K562 (cell line): ENCODE data around the gene SH3PXD2B. TPM values are rescaled to one million over a fixed set of nuclear protein-coding genes. Genes with fewer than 3 reads are reported as not detected.

Experiments
- ATAC-seq: fragments of 200-7000 bp; cut with Tn5 transposase; 3 replicates; pipeline ENCODE4 v1.9.1; 2020; ENCODE audit warnings: moderate library complexity
- BruUV-seq: library from RNA; stranded (reverse); fragments of 400-500 nt; replicated peaks from 2 replicates; lab custom pipeline; 2021; lab: Mats Ljungman, UMichigan
- CTCF ChIA-PET: fragments of 300-600 bp; formaldehyde crosslinking; extraction: SDS; loops from one replicate; lab custom pipeline; 2021; ENCODE audit warnings: low intra/inter-chr PET ratio; lab: Yijun Ruan, JAX
- POLR2A ChIA-PET: fragments of 300-600, 350-650 bp; sonication (Branson Sonifier 250); formaldehyde crosslinking; extraction: SDS; loops from one replicate; lab custom pipeline; 2021; ENCODE audit warnings: antibody characterized with exemption, inconsistent platforms; lab: Yijun Ruan, JAX
- DNase-seq, 4 experiments: peaks; one replicate each; pipeline versions ENCODE4 v3.0.0 to v3.0.0-alpha.2; 2011 to 2018; ENCODE audit warnings: low spot score in 3 of 4, mixed read lengths in 3 of 4; ENCODE audit errors: extremely low read depth in 1 of 4
- FAIRE-seq: peaks from 2 replicates; lab custom pipeline; 2011; peaks lifted over from hg19 to GRCh38; lab: Jason Lieb, UNC
- H2AFZ ChIP-seq: 2 replicates; pipeline ENCODE4 v1.6.0; 2011; ENCODE audit warnings: low read depth, low read length, control low read depth, inconsistent platforms
- H3K27ac ChIP-seq: fragments of 200-600 bp; 3 replicates; pipeline ENCODE4 v1.8.0; 2011; ENCODE audit warnings: low read depth, mild to moderate bottlenecking, control low read depth, inconsistent platforms, low read length, moderate library complexity, mixed read lengths; ENCODE audit errors: extremely low read depth
- H3K27me3 ChIP-seq, 2 experiments: fragments of 300-600 bp in 1 of 2; 2 replicates in 1 of 2; 3 replicates in 1 of 2; pipeline versions ENCODE4 v1.6.0 to v1.8.0; 2011; ENCODE audit warnings: inconsistent platforms in 2 of 2, low read length in 2 of 2, mild to moderate bottlenecking in 1 of 2, mixed read lengths in 1 of 2, moderate library complexity in 1 of 2; ENCODE audit not compliant: control insufficient read depth in 2 of 2, insufficient read depth in 2 of 2
- H3K36me3 ChIP-seq: fragments of 300-600 bp; 3 replicates; pipeline ENCODE4 v1.8.0; 2011; ENCODE audit warnings: mild to moderate bottlenecking, low read length, inconsistent platforms; ENCODE audit not compliant: control insufficient read depth, insufficient read depth
- H3K4me1 ChIP-seq, 2 experiments: fragments of 200-600 bp in 1 of 2; replicated peaks in 1 of 2; 2 replicates in 1 of 2; 3 replicates in 1 of 2; pipeline versions ENCODE4 v1.5.1 to v1.8.0; 2011; ENCODE audit warnings: inconsistent platforms in 2 of 2, low read length in 2 of 2, mild to moderate bottlenecking in 1 of 2, mixed read lengths in 1 of 2, moderate library complexity in 1 of 2; ENCODE audit not compliant: control insufficient read depth in 2 of 2, insufficient read depth in 2 of 2
- H3K4me2 ChIP-seq: 2 replicates; pipeline ENCODE4 v1.6.1; 2011; ENCODE audit warnings: low read length, control low read depth, inconsistent platforms, mixed read lengths; ENCODE audit not compliant: insufficient read depth
- H3K4me3 ChIP-seq: fragments of 200-600 bp; sonication (generic), shearing (Covaris generic); 2 replicates; pipeline ENCODE4 v1.5.1; 2016; ENCODE audit warnings: control low read depth, inconsistent platforms
- H3K79me2 ChIP-seq: fragments of 200-600 bp; 3 replicates; pipeline ENCODE4 v1.8.0; 2011; ENCODE audit warnings: low read length, inconsistent platforms; ENCODE audit not compliant: control insufficient read depth, insufficient read depth
- H3K9ac ChIP-seq, 2 experiments: 2 replicates each; pipeline versions ENCODE4 v1.6.0 to v1.6.1; 2011; ENCODE audit warnings: low read depth in 2 of 2, low read length in 2 of 2, control low read depth in 1 of 2, inconsistent platforms in 1 of 2, mild to moderate bottlenecking in 1 of 2, mixed read lengths in 1 of 2; ENCODE audit not compliant: insufficient read depth in 1 of 2
- H3K9me1 ChIP-seq: one replicate; pipeline ENCODE4 v1.6.0; 2011; ENCODE audit warnings: inconsistent platforms, mild to moderate bottlenecking, low read length, moderate library complexity; ENCODE audit not compliant: control insufficient read depth, insufficient read depth
- H3K9me3 ChIP-seq: replicated peaks from 2 replicates; pipeline ENCODE4 v1.5.1; 2011; ENCODE audit warnings: low read depth, low read length, inconsistent platforms; ENCODE audit not compliant: control insufficient read depth, insufficient read depth
- H4K20me1 ChIP-seq: replicated peaks from 2 replicates; pipeline ENCODE4 v1.6.1; 2011; ENCODE audit warnings: low read length, inconsistent platforms, mixed read lengths; ENCODE audit not compliant: control insufficient read depth, insufficient read depth
- DACH1 ChIP-seq: fragments of 450-650 bp; IDR thresholded peaks from 2 replicates; pipeline ENCODE4 v1.6.1; 2018; ENCODE audit not compliant: partially characterized antibody
- FOXM1 ChIP-seq, 2 experiments: fragments of 450-650 bp in 1 of 2; sonication (generic) in 1 of 2; formaldehyde crosslinking in 1 of 2; IDR thresholded peaks; 2 replicates each; pipeline versions ENCODE4 v1.6.1 to v1.9.0; 2017 to 2022; ENCODE audit warnings: low read depth in 2 of 2, mild to moderate bottlenecking in 2 of 2, missing genetic modification reagents in 1 of 2, moderate library complexity in 1 of 2
- GABPB1 ChIP-seq: sonication (generic); formaldehyde crosslinking; IDR thresholded peaks from 2 replicates; pipeline ENCODE4 v1.8.0; 2022; ENCODE audit warnings: mild to moderate bottlenecking, missing genetic modification reagents
- HBP1 ChIP-seq: fragments of 450-650 bp; formaldehyde crosslinking; IDR thresholded peaks from 2 replicates; pipeline ENCODE4 v1.4.0; 2022; ENCODE audit warnings: missing genetic modification characterization
- HEY1 ChIP-seq: fragments of 250-450 bp; sonication (Bioruptor Pico); IDR thresholded peaks from 2 replicates; pipeline ENCODE4 v1.5.0; 2020; ENCODE audit warnings: mild to moderate bottlenecking, moderate library complexity, borderline replicate concordance
- HMGXB4 ChIP-seq: sonication (generic); formaldehyde crosslinking; IDR thresholded peaks from 2 replicates; pipeline ENCODE4 v1.8.1; 2023; ENCODE audit warnings: mild to moderate bottlenecking, missing genetic modification reagents
- HNRNPK ChIP-seq: fragments of 200-400 bp; formaldehyde crosslinking; IDR thresholded peaks from one replicate; pipeline ENCODE4 v1.6.1; 2018; ENCODE audit warnings: mild to moderate bottlenecking, low read depth, low read length; ENCODE audit not compliant: poor library complexity, severe bottlenecking
- MECOM ChIP-seq: fragments of 250-450 bp; sonication (Bioruptor Pico); IDR thresholded peaks from 2 replicates; pipeline ENCODE4 v1.8.0; 2022; ENCODE audit warnings: inconsistent platforms
- MXD1 ChIP-seq: fragments of 250-450 bp; sonication (Bioruptor Pico); IDR thresholded peaks from 2 replicates; pipeline ENCODE4 v1.8.0; 2021; ENCODE audit warnings: borderline replicate concordance, mild to moderate bottlenecking, moderate library complexity; ENCODE audit not compliant: poor library complexity, severe bottlenecking
- PCBP1 ChIP-seq: fragments of 200-400 bp; formaldehyde crosslinking; IDR thresholded peaks from 2 replicates; pipeline ENCODE4 v1.6.1; 2018; ENCODE audit warnings: mild to moderate bottlenecking, low read depth, low read length; ENCODE audit not compliant: poor library complexity, severe bottlenecking
- RNF2 ChIP-seq: sonication (generic); IDR thresholded peaks from 2 replicates; pipeline ENCODE4 v1.6.1; 2016
- RUNX1 ChIP-seq: sonication (generic); IDR thresholded peaks from 2 replicates; pipeline ENCODE4 v1.6.1; 2016; ENCODE audit warnings: antibody characterized with exemption, low read depth
- YBX1 ChIP-seq: fragments of 450-650 bp; IDR thresholded peaks from 2 replicates; pipeline ENCODE4 v1.7.1; 2016; ENCODE audit warnings: mild to moderate bottlenecking
- ZBTB9 ChIP-seq: fragments of 450-650 bp; formaldehyde crosslinking; IDR thresholded peaks from 2 replicates; pipeline ENCODE4 v1.4.0; 2020; ENCODE audit warnings: mild to moderate bottlenecking, moderate library complexity
- ZNF23 ChIP-seq: fragments of 250-450 bp; sonication (Bioruptor Pico); IDR thresholded peaks from 2 replicates; pipeline ENCODE4 v1.4.0; 2020; ENCODE audit warnings: mild to moderate bottlenecking
- ZNF589 ChIP-seq: fragments of 200-800 bp; sonication (Bioruptor generic); IDR thresholded peaks from 2 replicates; pipeline ENCODE4 v1.6.1; 2016; ENCODE audit warnings: low read depth, missing genetic modification characterization, missing compliant biosample characterization
- ZNF695 ChIP-seq: fragments of 450-650 bp; formaldehyde crosslinking; IDR thresholded peaks from 2 replicates; pipeline ENCODE4 v1.4.0; 2020; ENCODE audit warnings: mild to moderate bottlenecking, moderate library complexity
- WGBS: fragments of 100-300 bp; shearing (Covaris generic); methylation state at CpG from one replicate; pipeline ENCODE4 v1.1.6; 2016; ENCODE audit warnings: low coverage, mixed read lengths; ENCODE audit not compliant: insufficient coverage; ENCODE audit errors: missing lambda C conversion rate; 5-methylcytosine and 5-hydroxymethylcytosine counted together
- in situ Hi-C: fragments of 300-500 bp; cut with MboI; formaldehyde crosslinking; loops from 4 replicates; pipeline ENCODE4 v1.15.0; 2018; ENCODE audit warnings: inconsistent platforms, mixed read lengths
- intact Hi-C: fragments of 100-400 bp; cut with micrococcal nuclease; formaldehyde crosslinking; loops from 2 replicates; pipeline ENCODE4 v1.14.2; 2022
- polyA plus RNA-seq, 8 experiments: library from polyadenylated mRNA; depleted of rRNA in 4 of 8; stranded (reverse) in 5 of 8; unstranded in 3 of 8; fragments of >200 nt; fragmentation: Nextera tagmentation in 2 of 8; fragmentation: Illumina TruSeq in 1 of 8; extraction: Ambion mirVana in 2 of 8; extraction: Trizol in 1 of 8; gene quantifications; 2 replicates each; pipeline versions ENCODE4 v1.2.1 to v1.2.3, GENCODE V29; 2011 to 2014; ENCODE audit warnings: inconsistent platforms in 1 of 8, missing spikeins in 1 of 8
- total RNA-seq, 7 experiments: library from RNA; depleted of rRNA in 6 of 7; stranded (reverse); fragments of >200 nt in 6 of 7; fragmentation: Illumina TruSeq in 2 of 7; extraction: Trizol in 2 of 7; gene quantifications; 2 replicates each; pipeline versions ENCODE4 v1.2.1 to v1.2.3, GENCODE V29; 2011 to 2021; ENCODE audit warnings: low replicate concordance in 1 of 7

SH3PXD2B gene
- total and polyA plus RNA-seq, 9 of the 15 experiments (the other 6 are each of a cell fraction or from before 2014, with no cell fraction given) = 0.04 to 0.66 (median 0.19) TPM

GRCh38 chr5:172453986-172454357, 353 bp downstream of the SH3PXD2B start:
- ChIA-PET POLR2A (interaction anchor here (1.0 kb wide), 1 partner anchor 18 kb away, joined by 3 read pairs; no protein-coding TSS in a partner anchor), CTCF (no interaction called here)
- peak in 2 of 4 experiments; percentile 38 for DNase-seq
- H3K9me3 ChIP-seq = no peaks in the 10 kb centered on the region
- in situ Hi-C loops (loop anchor here (10.0 kb wide), 1 partner anchor 349 kb away; no protein-coding TSS in a partner anchor), intact Hi-C loops (loop anchor here (10.0 kb wide), 1 partner anchor 349 kb away; no protein-coding TSS in a partner anchor)
- 0% methylated on average over 1 of the region's 35 CpGs for WGBS
- H4K20me1 ChIP-seq = peaks cover 16% of the 10 kb centered on the region
- FAIRE-seq = no peak
- H3K36me3 ChIP-seq = no peaks in the 10 kb centered on the region
- no peaks in the 10 kb centered on the region for H3K9me1 ChIP-seq
- peak overlapping the region; percentile 35 for H3K4me3 ChIP-seq
- H3K27me3 ChIP-seq = peaks cover 7 to 42% of the 10 kb centered on the region in 2 experiments; a peak in 4 of 5 replicates
- no peak; the same call in 2 of the 3 replicates for ATAC-seq
- no TSS peak for BruUV-seq
- H3K4me2 ChIP-seq = peak overlapping the region; percentile 40; the same call in 1 of the 2 replicates
- no peak overlapping the region for H3K27ac ChIP-seq
- H3K79me2 ChIP-seq = no peaks in the 10 kb centered on the region
- H3K4me1 ChIP-seq = peaks cover 3 to 12% of the 10 kb centered on the region in 2 experiments; a peak in 3 of 5 replicates
- peak overlapping the region in 1 of 2 experiments; percentile 83; a peak in 2 of 4 replicates for H3K9ac ChIP-seq
- H2AFZ ChIP-seq = peak overlapping the region; percentile 29; the same call in 1 of the 2 replicates
- TF ChIP-seq GABPB1 (CRISPR knock-in tag) (no peak), ZBTB9 (CRISPR knock-in tag) (peak; percentile 21; the same call in 1 of the 2 replicates), RUNX1 (no peak), HBP1 (CRISPR knock-in tag) (no peak), DACH1 (no peak), HEY1 (CRISPR knock-in tag) (no peak), HNRNPK (peak; percentile 71), MXD1 (CRISPR knock-in tag) (no peak), HMGXB4 (CRISPR knock-in tag) (no peak), RNF2 (no peak), ZNF23 (CRISPR knock-in tag) (no peak), YBX1 (no peak), ZNF589 (CRISPR knock-in tag) (no peak), FOXM1 (IDR thresholded peaks at IDR 0.05; ENCODE audit: low read depth) (no peak), FOXM1 (CRISPR knock-in tag; IDR thresholded peaks at IDR 0.05; ENCODE audit: low read depth) (no peak), ZNF695 (CRISPR knock-in tag) (no peak), MECOM (CRISPR knock-in tag) (no peak), PCBP1 (peak; percentile 94)
